HG02970 (cell line): ENCODE measurements around the gene ITM2C.

ENCODE experiments used
- ATAC-seq: cut with Tn5 transposase; IDR thresholded peaks from one replicate; pipeline ENCODE4 v1.9.1; 2021; ENCODE audit warnings: mild to moderate bottlenecking, moderate library complexity, moderate number of reproducible peaks; ENCODE audit not compliant: unreplicated experiment, low FRiP score

ITM2C gene

DNA sequence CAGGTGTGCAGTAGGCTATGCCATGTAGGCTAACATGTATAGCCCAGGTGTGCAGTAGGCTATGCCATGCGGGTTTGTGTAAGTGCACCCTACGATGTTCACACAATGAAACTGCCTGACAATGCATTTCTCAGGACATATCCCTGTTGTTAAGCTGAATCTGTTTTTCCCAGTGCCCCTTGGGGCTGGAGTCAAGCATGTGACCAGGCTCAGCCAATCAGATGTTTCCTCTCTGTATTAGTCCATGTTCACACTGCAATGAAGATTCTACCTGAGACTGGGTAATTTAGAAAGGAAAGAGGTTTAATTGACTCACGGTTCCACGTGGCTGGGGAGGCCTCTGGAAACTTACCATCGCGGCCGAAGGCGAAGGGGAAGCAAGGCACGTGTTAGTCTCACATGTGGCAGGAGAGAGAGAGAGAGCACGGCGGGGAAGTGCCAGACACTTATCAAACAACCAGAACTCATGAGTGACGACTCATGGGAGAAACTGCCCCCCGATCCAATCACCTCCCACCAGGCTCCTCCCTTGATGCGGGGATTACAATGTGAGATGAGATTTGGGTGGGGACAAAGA lies 24.2 kb downstream of the ITM2C start:
- ATAC-seq: no peak

DNA sequence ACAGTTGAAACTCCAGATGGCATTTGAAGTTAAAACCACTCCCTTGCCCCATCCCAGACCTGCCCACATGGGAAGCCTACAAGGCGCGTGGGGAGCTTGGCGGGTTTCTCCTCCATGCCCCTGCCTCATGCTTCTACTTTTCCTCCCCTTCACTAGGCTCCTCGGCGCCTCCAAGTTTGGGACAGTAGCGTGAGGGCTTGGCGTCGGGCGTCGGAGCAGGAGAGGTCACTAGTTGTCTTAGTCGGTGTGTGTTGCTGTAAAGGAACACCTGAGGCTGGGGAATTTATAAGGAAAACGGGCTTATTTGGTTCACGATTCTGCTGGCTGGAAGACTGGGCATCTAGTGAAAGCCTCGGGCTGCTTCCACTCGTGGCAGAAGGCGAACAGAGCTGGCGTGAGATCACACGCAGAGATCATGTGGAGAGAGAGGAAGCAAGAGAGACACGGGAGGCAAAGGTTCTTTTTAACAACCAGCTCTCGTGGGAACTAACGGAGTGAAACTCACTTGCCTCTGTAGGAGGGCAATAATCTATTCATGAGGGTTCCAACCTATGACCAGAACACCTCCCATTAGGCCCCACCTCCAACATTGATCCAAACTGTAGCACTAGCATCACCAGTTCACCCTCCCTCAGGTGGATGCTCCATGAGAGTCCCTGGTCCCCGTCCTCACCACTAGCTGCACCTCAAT lies 25.3 kb downstream of the ITM2C start:
- ATAC-seq: no peak

DNA sequence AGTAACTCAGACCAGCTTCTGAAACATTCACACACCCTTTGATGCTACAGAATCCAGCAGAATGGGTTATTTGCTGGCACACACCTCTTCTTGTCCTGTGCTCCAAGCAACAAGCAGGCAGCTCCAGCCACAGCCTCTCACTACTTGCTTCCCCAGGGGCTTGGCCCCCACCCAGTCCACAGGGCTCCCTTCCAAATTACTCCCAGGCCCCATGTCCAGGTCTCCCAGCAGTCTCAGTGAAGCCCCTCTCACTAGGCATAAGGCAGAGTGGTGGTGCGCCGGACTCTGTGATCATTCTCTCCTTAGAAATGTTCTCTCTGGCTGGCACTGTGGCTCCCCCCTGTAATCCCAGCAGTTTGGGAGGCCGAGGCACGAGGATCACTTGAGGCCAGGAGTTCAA lies 25.9 kb downstream of the ITM2C start:
- no peak for ATAC-seq

DNA sequence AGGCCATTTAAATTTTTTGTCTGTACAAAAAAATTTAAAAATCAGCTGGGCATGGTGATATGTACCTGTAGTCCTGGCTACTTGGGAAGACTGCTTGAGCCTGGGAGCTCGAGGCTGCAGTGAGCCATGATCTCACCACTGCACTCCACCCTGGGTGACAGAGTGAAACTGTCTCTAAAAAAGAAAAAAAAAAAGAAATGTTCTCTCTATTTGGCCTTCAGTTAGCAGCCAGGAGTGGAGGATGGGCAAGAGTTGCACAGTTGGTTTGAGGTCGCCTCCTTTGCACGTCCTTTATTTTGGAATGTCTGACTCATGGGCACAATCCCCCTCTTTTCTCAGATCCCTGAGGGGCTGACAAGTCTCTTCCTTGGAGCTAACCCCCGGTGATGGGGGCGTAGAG lies 26.3 kb downstream of the ITM2C start:
- ATAC-seq: no peak

DNA sequence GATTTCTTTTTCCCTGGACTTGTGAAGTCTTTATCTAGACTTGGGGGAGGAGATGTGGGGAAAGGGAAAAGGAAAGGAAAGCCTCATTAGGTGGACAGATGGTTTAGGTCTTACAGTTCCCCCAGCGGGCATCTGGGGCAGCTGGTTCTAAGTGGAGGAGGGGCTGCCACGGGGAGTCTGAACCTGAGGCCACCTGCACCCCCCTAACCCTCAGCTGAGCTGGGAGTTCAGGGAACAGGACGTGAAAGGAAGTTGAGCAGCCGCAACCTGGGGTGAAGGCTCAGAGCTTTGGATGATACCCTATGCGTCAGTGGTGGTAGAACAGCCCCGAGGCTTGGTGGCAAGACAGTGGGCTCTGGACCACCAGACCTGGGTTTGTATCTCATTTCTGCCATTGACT lies 26.8 kb downstream of the ITM2C start:
- no peak for ATAC-seq

DNA sequence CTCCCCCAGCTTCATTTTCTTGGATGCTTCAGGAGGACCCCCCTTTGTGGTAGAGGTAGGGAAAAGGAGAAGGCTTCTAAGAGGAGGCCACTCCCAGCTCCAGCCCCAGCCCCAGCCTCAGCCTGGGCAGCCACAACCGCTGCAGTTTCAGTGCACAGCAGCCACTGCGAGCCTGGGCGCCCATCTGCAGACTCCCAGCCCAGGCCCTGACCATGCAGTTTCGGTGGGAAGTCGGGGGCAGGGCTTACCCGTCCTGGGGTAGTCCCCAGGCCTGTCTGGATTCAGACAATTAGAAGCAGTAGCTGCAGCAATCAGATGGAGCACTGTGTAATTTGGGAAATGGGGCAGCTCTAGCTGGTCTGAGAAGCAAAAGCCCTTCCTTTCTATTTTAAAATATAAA lies 28.6 kb downstream of the ITM2C start:
- no peak for ATAC-seq

DNA sequence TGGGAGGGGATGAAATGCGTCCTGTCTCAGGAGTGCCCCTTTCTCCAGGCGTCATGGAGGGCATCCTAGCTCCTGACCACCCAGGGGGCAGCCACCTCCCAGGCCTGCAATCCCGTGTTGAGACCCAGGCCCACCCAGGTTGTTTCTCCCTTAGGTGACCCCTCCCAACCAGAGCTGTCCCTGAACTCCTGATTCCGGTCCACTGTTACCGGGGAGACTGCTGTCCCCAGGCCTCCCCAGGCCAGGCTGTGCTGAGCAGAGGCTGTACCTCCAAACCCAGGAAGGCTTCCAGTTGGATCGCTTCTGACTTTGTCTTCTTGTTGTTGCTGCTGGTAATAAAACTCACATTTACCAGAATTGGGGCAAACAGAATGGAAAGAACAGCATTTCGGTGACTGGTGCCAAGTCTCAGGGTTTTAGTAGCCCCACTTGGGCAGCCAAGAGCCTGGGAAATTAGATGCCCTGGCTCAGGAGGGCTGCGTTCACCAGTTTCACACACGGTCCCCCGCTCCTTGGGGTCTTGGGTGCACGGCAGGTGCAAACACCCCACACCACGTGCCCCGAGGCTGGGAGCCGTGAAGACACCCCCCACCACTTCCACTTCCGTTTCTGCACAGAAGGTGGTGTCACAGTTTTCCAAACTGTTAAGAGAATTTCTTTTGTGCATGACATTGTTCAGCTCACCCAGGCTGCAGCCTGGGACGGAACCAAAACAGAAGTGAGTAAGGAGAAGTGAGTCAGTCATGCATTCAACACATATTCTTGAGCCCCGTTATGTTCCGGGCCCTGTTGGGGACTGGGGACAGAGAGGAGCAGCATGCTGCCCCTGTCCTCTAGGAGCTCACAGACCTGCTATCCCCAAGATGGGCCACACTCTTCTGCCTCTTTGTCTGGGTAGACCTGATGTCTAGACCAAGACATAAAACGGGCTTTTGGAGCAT lies 29.4 kb downstream of the ITM2C start:
- ATAC-seq: no peak

DNA sequence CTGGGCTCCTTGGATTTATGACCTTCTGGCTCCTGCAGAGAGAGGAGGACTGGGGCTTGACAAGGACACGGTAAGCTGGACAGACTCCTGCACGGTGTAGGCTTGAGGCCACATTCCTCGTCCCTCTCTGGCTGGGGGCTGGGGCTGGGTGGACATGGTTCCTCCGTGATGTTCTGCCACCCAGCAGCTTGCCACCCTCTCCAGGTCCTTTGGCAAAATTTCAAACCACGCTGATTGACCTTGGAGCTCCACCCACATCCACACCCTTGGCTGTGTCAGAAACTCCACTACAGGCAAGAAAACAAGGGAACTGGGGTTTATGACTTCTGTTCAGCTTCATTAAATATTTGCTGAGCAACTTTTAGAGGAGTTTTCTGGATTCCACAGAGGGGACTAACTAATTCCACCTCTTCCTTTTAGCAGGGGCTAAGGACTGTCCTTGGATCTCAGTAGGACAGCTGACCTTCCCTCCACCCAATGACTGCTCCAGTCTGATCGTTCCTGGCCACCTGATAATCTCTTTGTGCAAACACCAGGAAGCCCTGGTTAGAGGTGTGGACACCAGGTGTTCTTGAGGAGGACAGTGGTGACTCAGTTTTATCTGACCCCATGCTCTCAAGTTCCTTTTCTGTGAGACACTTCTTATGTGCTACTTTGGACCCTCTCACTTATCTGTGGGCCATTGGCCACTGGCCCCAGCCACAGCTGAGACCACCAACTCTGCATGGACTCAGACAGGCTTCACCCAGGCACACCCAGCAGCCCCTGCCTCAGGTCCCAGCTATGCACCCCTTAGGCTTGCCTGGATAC lies 31.0 kb downstream of the ITM2C start:
- no peak for ATAC-seq

DNA sequence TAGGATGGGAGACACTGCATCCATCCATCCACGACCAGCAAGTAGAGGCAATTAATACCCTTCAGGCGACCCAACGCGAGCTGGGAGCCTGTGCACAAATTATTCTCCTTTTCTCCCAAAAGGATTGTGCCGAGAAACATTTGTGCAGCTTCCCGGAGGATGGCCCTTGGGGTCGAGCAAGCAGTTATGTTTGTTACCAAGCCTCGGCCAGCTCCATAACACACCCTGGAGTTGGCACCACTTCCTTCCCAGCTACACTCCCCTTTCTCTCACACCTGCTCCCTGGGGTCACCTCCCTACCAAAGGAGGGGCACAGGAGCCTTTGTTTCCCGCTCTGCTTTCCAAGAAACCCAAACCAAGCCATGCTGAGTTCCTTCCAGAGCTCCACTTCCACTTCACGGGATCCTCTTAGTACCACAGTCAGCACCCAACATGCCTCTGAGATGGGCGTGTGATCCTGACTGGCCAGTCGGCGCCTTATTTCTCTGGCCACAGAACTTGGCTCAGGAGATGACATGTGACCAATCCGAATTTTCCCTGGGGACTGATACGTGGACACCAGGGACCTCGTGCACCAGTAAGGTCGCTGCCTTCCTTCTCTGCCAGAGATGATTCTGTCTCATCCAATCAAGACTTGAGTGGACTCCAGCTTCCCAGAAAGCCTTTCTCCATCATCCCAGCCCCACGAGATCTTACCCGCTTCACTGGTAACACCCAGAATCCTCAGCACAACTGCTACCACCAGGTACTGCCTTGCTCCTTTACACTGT lies 31.8 kb downstream of the ITM2C start:
- no peak for ATAC-seq

DNA sequence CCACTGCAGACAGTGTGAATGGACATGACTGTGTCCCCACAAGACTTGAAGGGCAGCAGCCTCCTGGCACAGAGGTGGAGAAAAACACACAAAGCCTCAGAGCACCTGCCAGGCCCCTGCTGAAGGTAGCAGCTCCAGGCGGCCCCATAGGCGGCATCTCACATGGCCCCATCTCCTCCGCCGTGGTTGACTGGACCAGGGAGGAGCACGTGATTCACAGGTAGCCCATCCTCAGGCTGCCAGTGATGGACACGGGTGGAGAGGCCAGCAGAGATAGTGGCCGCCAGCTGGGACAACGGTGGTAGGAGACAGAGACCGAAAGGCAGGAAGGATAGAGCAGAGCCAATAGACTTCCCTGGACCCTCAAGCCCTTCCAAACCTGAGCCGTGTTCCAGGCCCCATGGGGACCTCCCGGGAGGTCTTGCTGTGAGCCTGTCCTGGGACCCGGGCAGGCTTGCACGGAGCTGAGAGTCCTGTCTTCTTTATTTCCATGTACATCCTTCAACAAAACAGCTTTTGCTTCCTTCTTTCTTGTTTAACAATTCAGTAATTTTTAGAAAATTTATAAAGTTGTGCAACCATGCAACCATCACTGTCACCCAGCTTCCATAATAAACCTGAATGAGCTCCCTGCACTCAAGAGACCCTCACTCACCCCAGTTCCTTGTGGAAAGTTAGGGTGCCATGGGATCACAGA lies 33.4 kb downstream of the ITM2C start:
- ATAC-seq: no peak

DNA sequence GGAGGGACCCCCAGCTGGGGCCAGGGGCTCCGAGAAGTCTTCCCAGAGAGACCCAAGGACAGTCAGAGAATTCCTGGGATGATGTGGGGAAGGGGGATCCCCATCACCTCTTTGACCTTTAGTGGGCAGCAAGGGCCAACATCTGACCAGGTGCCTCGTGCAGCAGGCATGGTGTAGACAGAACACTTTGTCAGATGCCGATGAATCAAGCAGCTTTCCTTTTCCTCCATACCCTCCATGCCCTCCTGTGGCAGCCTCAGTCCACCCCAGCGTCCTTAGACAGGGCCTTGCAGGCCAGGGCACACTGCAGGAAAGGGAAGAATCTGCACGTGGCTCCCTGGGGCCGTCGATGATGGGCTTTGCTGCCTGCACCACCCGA lies 34.0 kb downstream of the ITM2C start:
- no peak for ATAC-seq

DNA sequence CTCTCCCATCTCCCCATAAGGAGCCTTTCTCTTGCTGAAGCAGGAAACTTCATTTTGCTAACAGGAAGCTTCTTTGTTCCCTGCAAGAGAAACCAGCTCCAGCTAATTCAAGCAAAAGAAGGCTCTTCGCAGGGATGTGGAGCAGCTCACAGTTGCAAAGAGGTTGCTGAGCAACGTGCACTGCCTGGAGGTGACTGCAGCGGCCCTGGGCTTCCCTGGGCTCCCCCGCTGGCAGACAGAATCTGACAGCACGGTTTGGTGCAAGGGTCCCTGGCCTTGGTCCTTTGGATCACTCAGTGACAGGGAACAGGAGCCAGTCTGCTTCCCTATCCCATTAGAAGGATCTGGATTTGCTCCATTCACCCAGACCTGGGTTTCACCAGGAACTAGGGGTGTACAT lies 34.5 kb downstream of the ITM2C start:
- no peak for ATAC-seq

DNA sequence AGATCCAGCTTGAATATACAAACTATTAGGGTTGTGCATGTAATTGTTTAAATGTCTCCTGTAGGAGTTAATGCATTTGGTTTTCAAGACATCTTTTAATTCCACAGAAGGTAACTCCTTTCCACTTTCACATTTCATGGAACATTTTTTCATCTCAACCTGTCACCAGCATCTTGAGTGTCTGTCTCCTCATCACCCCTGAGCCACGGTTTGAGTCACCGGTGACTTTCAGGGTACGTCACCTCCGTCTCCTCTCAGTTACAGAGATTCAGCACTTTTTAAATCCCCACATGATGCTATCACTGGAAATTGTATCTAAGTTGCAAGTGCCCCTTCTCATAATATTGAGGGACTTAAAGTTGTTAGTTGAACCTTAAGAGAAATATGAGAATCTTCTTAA lies 35.0 kb downstream of the ITM2C start:
- ATAC-seq: no peak

DNA sequence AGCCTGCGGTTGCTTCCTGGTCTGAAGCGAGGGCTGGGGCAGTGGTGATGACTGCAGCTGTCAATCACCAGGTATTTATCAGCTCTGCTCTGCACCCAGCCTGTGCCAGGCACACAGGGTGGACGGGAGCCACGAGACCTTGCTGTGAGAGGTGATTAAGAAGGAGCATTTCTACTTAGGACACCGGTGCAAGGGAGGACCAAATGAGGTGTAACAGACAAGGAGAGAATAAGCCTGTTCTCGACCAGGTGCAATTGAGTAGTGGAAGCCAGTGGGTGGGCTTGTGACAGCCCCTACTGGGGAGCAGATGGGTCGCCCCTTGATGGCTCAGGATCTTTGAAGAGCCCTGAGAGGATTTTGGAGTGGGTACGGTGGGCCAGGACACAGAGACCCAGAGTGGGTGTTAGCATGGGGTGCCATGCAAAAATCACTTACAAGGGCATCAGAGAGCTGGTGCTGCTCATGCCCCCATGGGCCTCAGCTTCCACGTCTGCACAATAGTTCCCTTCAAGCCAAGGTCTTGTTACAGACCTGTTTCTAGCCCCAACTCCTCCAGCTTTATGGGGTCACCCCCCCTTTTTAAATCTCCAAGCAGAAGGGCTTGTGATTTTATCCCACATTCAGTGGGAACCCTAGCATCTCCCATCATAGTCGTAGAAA lies 35.7 kb downstream of the ITM2C start:
- no peak for ATAC-seq

DNA sequence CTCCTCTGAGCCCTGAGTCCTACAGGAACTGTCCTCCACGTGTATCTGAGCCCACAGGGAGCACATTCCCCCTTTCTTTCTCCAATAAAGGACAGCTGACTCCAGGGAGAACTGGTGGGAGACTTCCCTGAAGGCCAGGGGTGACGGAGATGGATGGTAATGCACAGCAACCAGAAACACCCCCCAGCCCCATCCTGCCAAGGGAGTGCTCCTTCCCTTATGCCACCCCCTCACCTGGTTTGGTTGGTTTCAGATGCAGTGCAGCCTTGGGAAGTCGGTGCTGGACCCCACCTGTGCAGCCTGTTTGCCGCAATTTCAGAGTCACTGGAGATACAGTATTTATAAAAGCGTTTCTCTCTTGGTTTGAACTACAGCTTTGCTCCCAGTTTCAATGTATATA lies 36.3 kb downstream of the ITM2C start:
- ATAC-seq: no peak

DNA sequence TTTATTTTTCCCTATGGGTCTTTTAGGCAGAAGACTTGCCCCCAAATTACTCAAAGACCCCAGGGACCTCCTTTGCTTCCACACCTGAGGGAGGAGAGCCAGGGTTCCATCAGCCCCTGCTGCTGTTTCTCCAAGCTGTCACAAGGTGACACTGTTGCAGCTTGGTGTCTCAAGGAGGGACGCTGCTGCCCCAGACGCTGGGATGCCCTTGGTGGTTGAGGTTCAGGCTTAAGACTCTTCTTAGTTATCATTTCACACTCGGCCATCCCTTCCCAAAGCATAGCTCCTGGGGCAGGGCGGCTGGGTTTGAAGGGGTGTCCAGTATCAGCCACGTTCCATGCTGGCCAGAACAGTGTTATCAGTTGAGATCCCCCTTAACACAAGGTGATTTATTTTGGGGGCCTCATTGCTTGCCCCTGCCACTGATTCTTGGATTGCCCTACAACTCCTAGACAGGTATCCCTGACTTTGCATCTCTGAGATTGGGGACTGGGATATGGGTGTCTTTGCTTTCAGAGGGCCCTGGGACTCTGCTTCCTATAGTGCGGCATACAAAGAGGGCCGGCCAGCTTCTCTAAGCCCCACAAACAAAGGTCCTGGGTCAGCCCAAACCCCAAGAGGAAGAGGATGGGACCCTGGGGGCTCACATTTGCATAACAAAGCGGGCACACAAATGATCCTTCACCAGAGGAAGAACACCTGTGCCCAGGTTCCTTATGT lies 37.6 kb downstream of the ITM2C start:
- ATAC-seq: no peak

DNA sequence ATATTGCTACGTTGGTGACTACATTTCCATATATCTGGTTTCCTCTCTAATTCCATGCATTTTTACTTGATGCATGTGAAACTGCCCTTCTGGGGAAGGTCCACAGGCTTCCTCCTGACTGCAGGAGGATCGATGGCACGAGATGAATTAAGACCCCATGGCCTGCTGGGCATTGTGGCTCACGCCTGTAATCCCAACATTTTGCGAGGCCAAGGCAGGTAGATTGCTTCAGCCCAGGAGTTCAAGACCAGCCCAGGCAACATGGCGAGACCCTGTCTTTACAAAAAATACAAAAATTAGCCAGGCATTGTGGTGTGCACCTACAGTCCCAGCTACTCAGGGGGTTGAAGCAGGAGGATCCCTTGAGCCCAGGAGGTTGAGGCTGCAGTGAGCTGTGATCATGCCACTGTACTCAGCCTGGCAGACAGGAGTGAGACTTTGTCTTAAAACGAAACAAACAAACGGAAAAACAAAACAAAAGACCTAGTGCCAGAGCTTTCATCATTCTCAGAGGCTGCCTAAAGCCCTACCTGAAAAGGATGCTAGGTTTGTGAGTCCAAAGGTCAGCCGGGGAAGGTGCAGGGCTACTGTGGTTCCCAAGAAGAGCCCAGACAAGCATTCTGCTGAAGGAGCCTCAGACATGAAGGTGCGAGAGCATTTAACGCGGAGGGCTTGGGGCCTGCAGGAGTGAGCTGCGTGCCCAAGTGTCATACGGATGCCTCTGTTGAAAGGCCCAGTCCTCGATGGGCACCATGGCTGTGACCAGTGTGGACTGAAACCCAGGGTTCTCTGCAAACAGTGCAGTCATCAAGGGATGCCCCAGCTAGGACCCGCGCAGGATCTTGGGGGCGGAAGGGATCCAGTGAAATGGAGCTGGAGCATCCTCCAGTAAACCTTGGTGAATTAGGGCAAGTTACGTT lies 38.7 kb downstream of the ITM2C start:
- ATAC-seq: no peak
